ENCODE measurements around the gene ANKRD18B. TPM values are rescaled to one million over a fixed set of nuclear protein-coding genes. Genes with fewer than 3 reads are reported as not detected.
"Not testable (repeated sequence)": the region's sequence is repeated elsewhere in the genome, so short reads cannot be mapped to it uniquely, and the experiment has no call there.

The ANKRD18B gene
- total and polyA plus RNA-seq, 4 donors, result not detected

GRCh38 chr9:33521861-33522260 is 2.2 kb upstream of the ANKRD18B start:
- ATAC-seq (ENCODE audit: low FRiP score); H3K27ac ChIP-seq (ENCODE audit: low read depth in 1 of 2, low read length in 2 of 2); H3K27me3 ChIP-seq (ENCODE audit: control insufficient read depth in 1 of 2, insufficient read depth in 2 of 2, low read length in 1 of 2); H3K4me1 ChIP-seq (ENCODE audit: control insufficient read depth in 1 of 2, insufficient read depth in 2 of 2, low read length in 2 of 2); intact Hi-C loops (cut with DNase I); H3K4me3 ChIP-seq (ENCODE audit: low read length in 2 of 2); H3K36me3 ChIP-seq (ENCODE audit: control insufficient read depth in 1 of 2, insufficient read depth in 2 of 2, low read length in 1 of 2); H3K9me3 ChIP-seq (ENCODE audit: control insufficient read depth, low read length); DNase-seq: not testable (repeated sequence)
- 62 to 66% methylated on average over 6 of the region's 6 CpGs for WGBS, 2 donors

- Histone ChIP-seq H3K27ac (ENCODE audit: low read depth in 1 of 2, low read length in 2 of 2) (no peak overlapping the region), H3K27me3 (ENCODE audit: control insufficient read depth in 1 of 2, insufficient read depth in 2 of 2, low read length in 1 of 2) (no peaks in the 10 kb centered on the region), H3K9me3 (ENCODE audit: control insufficient read depth, low read length) (no peaks in the 10 kb centered on the region), H3K36me3 (ENCODE audit: control insufficient read depth in 1 of 2, insufficient read depth in 2 of 2, low read length in 1 of 2) (no peaks in the 10 kb centered on the region), H3K4me3 (ENCODE audit: low read length in 2 of 2) (no peak overlapping the region), H3K4me1 (ENCODE audit: control insufficient read depth in 1 of 2, insufficient read depth in 2 of 2, low read length in 2 of 2) (no peaks in the 10 kb centered on the region)
- DNase-seq (no peak), ATAC-seq (ENCODE audit: low FRiP score) (no peak)
- 3% methylated on average over 43 to 45 of the region's 45 CpGs for WGBS, 2 donors
- intact Hi-C loops (cut with DNase I), result no loop called here
These were observed 376 bp downstream of the ANKRD18B start for GRCh38 chr9:33524306-33524947.

GRCh38 chr9:33528069-33528468 is 4.0 kb downstream of the ANKRD18B start:
- H3K4me3 ChIP-seq (ENCODE audit: low read length in 2 of 2); H3K27ac ChIP-seq (ENCODE audit: low read depth in 1 of 2, low read length in 2 of 2); H3K4me1 ChIP-seq (ENCODE audit: control insufficient read depth in 1 of 2, insufficient read depth in 2 of 2, low read length in 2 of 2); H3K36me3 ChIP-seq (ENCODE audit: control insufficient read depth in 1 of 2, insufficient read depth in 2 of 2, low read length in 1 of 2); intact Hi-C loops (cut with DNase I); H3K27me3 ChIP-seq (ENCODE audit: control insufficient read depth in 1 of 2, insufficient read depth in 2 of 2, low read length in 1 of 2); ATAC-seq (ENCODE audit: low FRiP score); H3K9me3 ChIP-seq (ENCODE audit: control insufficient read depth, low read length); DNase-seq: not testable (repeated sequence)

- H3K4me1 ChIP-seq (ENCODE audit: control insufficient read depth in 1 of 2, insufficient read depth in 2 of 2, low read length in 2 of 2); H3K9me3 ChIP-seq (ENCODE audit: control insufficient read depth, low read length); intact Hi-C loops (cut with DNase I); DNase-seq; H3K4me3 ChIP-seq (ENCODE audit: low read length in 2 of 2); H3K36me3 ChIP-seq (ENCODE audit: control insufficient read depth in 1 of 2, insufficient read depth in 2 of 2, low read length in 1 of 2); H3K27ac ChIP-seq (ENCODE audit: low read depth in 1 of 2, low read length in 2 of 2); ATAC-seq (ENCODE audit: low FRiP score); H3K27me3 ChIP-seq (ENCODE audit: control insufficient read depth in 1 of 2, insufficient read depth in 2 of 2, low read length in 1 of 2): not testable (repeated sequence)
- 60 to 71% methylated on average over 3 of the region's 3 CpGs for WGBS, 2 donors
These were observed 9.9 kb downstream of the ANKRD18B start for GRCh38 chr9:33533958-33534357.

GRCh38 chr9:33535541-33535940 is 11.5 kb downstream of the ANKRD18B start:
- no peak for ATAC-seq (ENCODE audit: low FRiP score)
- Histone ChIP-seq H3K9me3 (ENCODE audit: control insufficient read depth, low read length) (no peaks in the 10 kb centered on the region), H3K4me1 (ENCODE audit: control insufficient read depth in 1 of 2, insufficient read depth in 2 of 2, low read length in 2 of 2) (no peaks in the 10 kb centered on the region), H3K27ac (ENCODE audit: low read depth in 1 of 2, low read length in 2 of 2) (no peak overlapping the region), H3K27me3 (ENCODE audit: control insufficient read depth in 1 of 2, insufficient read depth in 2 of 2, low read length in 1 of 2) (no peaks in the 10 kb centered on the region), H3K4me3 (ENCODE audit: low read length in 2 of 2) (no peak overlapping the region), H3K36me3 (ENCODE audit: control insufficient read depth in 1 of 2, insufficient read depth in 2 of 2, low read length in 1 of 2) (no peaks in the 10 kb centered on the region)
- intact Hi-C loops (cut with DNase I), result no loop called here
- WGBS, 2 donors, result 83 to 85% methylated on average over 2 of the region's 2 CpGs
- DNase-seq, result no peak

GRCh38 chr9:33543463-33543862 is 19.4 kb downstream of the ANKRD18B start:
- intact Hi-C loops (cut with DNase I); DNase-seq; H3K4me3 ChIP-seq (ENCODE audit: low read length in 2 of 2); ATAC-seq (ENCODE audit: low FRiP score); H3K27ac ChIP-seq (ENCODE audit: low read depth in 1 of 2, low read length in 2 of 2); H3K36me3 ChIP-seq (ENCODE audit: control insufficient read depth in 1 of 2, insufficient read depth in 2 of 2, low read length in 1 of 2); H3K4me1 ChIP-seq (ENCODE audit: control insufficient read depth in 1 of 2, insufficient read depth in 2 of 2, low read length in 2 of 2); H3K27me3 ChIP-seq (ENCODE audit: control insufficient read depth in 1 of 2, insufficient read depth in 2 of 2, low read length in 1 of 2); H3K9me3 ChIP-seq (ENCODE audit: control insufficient read depth, low read length): not testable (repeated sequence)
- 84% methylated on average over 2 of the region's 2 CpGs for WGBS, 2 donors

- H3K27ac ChIP-seq (ENCODE audit: low read depth in 1 of 2, low read length in 2 of 2); DNase-seq; ATAC-seq (ENCODE audit: low FRiP score); H3K4me1 ChIP-seq (ENCODE audit: control insufficient read depth in 1 of 2, insufficient read depth in 2 of 2, low read length in 2 of 2); H3K9me3 ChIP-seq (ENCODE audit: control insufficient read depth, low read length); H3K27me3 ChIP-seq (ENCODE audit: control insufficient read depth in 1 of 2, insufficient read depth in 2 of 2, low read length in 1 of 2); H3K36me3 ChIP-seq (ENCODE audit: control insufficient read depth in 1 of 2, insufficient read depth in 2 of 2, low read length in 1 of 2); H3K4me3 ChIP-seq (ENCODE audit: low read length in 2 of 2); intact Hi-C loops (cut with DNase I): not testable (repeated sequence)
- WGBS, 2 donors, result 13 to 16% methylated on average over 2 of the region's 2 CpGs
These were observed 21.7 kb downstream of the ANKRD18B start for GRCh38 chr9:33545715-33546114.

GRCh38 chr9:33548816-33549215 is 24.8 kb downstream of the ANKRD18B start:
- H3K27ac ChIP-seq (ENCODE audit: low read depth in 1 of 2, low read length in 2 of 2); H3K9me3 ChIP-seq (ENCODE audit: control insufficient read depth, low read length); H3K4me1 ChIP-seq (ENCODE audit: control insufficient read depth in 1 of 2, insufficient read depth in 2 of 2, low read length in 2 of 2); H3K4me3 ChIP-seq (ENCODE audit: low read length in 2 of 2); ATAC-seq (ENCODE audit: low FRiP score); H3K36me3 ChIP-seq (ENCODE audit: control insufficient read depth in 1 of 2, insufficient read depth in 2 of 2, low read length in 1 of 2); H3K27me3 ChIP-seq (ENCODE audit: control insufficient read depth in 1 of 2, insufficient read depth in 2 of 2, low read length in 1 of 2); intact Hi-C loops (cut with DNase I); DNase-seq: not testable (repeated sequence)
- WGBS, 2 donors, result 65 to 73% methylated on average over 4 of the region's 4 CpGs

- H3K27ac ChIP-seq (ENCODE audit: low read depth in 1 of 2, low read length in 2 of 2); H3K27me3 ChIP-seq (ENCODE audit: control insufficient read depth in 1 of 2, insufficient read depth in 2 of 2, low read length in 1 of 2); DNase-seq; H3K9me3 ChIP-seq (ENCODE audit: control insufficient read depth, low read length); intact Hi-C loops (cut with DNase I); H3K4me1 ChIP-seq (ENCODE audit: control insufficient read depth in 1 of 2, insufficient read depth in 2 of 2, low read length in 2 of 2); H3K4me3 ChIP-seq (ENCODE audit: low read length in 2 of 2); H3K36me3 ChIP-seq (ENCODE audit: control insufficient read depth in 1 of 2, insufficient read depth in 2 of 2, low read length in 1 of 2); ATAC-seq (ENCODE audit: low FRiP score): not testable (repeated sequence)
- WGBS, 2 donors, result 83 to 89% methylated on average over 3 of the region's 3 CpGs
These were observed 25.4 kb downstream of the ANKRD18B start for GRCh38 chr9:33549418-33549817.
